HTERT RPE-1 (cell line): Measurements from ENCODE around the gene FAM200B.
"Not testable (repeated sequence)": the region's sequence is repeated elsewhere in the genome, so short reads cannot be mapped to it uniquely, and the experiment has no call there.

Source experiments
- in situ Hi-C: fragments of 300-500 bp; cut with MboI; formaldehyde crosslinking; loops from 4 replicates; pipeline ENCODE4 v1.14.3; 2020; ENCODE audit warnings: low sequenced_read_pairs

The FAM200B gene

DNA sequence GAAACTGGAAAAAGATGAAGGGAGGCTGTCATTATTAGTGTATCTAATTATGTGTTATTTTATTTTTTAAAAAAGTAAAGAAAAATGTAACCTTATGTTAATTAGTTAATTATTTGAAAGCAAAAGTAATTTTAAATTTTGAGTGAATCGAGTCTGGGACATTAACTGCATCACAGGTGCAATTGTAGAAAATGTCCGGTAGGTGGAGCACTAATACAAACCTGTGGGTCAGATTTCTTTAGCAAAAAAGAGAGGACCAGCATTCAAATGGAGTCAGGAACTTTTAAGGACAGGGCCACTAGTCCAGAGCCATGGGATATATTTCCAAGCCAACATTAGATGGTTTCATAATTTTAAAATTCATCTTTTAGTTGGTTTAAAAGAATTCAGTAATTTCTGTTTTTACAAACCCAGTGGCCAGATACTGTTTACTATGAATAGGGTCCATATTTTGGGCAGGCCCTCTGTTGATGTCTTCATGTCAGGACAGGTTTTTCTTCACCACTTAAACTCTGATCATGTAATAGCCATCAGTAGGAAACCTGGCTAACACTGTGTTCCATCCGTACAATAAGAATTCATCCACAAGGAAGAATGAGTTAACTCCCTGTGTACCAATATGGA, 48.4 kb downstream of the FAM200B start:
- in situ Hi-C loops = no loop called here

DNA sequence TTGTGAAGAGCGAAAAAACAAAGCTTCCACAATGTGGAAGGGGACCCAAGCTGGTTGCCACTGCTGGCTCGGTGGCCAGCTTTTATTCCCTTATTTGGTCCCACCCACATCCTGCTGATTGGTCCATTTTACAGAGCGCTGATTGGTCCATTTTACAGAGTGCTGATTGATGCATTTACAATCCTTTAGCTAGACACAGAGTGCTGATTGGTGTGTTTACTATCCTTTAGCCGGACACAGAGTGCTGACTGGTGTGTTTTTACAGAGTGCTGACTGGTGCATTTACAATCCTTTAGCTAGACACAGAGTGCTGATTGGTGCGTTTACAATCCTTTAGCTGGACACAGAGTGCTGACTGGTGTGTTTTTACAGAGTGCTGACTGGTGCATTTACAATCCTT, 51.4 kb downstream of the FAM200B start:
- in situ Hi-C loops = not testable (repeated sequence)

DNA sequence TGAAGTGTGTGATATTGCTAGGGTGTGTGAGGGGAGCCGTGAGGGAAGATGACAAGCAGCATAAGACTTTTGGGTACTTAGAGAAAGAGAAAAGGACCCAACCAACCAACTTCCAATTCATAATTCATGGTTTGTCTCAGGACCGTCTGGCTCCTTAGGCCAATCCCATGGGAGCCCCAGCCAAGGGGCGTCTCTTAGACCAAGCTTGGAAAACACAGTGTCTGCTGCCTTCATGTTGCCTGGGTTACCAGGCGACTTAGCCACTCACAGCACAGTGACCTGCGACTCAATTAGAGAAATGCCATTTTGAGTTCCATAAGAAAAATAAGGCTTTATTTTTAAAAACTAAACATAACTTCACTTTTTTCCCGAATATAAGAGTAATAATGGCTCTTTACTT, 53.9 kb downstream of the FAM200B start:
- in situ Hi-C loops = no loop called here

DNA sequence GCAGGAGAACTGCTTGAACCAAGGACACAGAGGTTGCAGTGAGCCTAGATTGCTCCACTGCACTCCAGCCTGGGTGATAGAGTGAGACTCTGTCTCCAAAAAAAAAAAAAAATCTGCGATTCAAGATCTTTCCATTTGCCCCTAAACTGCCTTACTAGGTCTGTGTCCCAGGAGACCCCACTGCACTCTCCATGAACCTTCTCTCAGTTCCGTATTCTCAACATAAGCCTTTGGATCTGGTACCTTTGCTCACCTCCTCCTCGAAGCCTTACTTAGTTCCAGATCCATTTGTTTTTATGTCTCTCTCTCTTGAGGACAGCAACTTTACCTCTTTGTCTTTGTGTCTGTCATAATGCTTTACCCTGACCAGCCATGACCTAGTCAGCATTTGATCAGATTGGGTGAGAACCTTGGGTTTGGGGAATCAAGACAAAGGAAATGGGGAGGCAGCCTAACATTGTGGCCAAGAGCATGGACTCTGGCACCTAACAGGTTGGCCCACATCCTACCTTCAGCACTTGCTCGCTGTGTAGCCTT, 55.0 kb downstream of the FAM200B start:
- in situ Hi-C loops = no loop called here

DNA sequence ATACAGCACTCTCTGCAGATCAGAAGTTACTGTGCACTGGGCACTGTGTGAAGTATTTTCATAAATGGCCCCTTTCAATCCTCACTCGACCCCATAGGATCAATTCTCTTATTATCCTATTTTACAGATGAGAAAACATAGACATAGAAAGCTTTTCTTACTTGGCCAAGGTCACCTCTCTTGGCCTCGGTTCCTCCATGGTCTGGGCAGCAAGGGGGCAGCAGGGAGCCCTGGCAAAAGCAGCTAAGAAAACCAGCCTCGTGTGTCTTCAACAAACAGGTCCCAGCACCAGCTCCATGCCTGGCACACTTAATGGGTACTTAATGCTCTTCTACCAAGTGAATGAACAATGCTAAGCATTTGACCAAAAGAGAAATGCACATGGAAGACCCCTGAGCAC, 55.6 kb downstream of the FAM200B start:
- in situ Hi-C loops = no loop called here

DNA sequence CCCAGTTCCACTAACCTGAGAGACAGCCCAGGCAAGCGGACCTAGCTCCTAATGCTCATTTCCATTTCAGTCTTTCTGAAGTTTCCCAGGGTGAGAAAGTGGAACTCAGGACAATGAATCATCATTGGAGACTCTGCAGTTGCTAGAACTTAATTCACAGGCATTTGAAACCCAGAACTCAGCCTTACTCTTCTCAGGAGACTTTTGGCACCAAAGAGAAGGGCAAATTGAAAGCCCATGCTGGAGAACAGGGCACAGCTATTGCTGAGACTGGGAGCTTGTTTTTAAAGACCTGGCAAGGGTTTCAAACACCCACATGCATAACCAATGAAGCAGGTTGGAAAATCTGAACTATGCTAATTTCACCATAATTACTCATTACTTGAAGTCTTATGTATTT, 57.2 kb downstream of the FAM200B start:
- in situ Hi-C loops = no loop called here
